NCI-H748 treated with DMSO at 0.1 percent for 48 hours (cell line): ENCODE data around the gene IMPA2.

ENCODE experiments used
- DNase-seq: peaks from one replicate; lab custom pipeline; 2025; lab: John Stamatoyannopoulos, UW

Gene IMPA2

DNA sequence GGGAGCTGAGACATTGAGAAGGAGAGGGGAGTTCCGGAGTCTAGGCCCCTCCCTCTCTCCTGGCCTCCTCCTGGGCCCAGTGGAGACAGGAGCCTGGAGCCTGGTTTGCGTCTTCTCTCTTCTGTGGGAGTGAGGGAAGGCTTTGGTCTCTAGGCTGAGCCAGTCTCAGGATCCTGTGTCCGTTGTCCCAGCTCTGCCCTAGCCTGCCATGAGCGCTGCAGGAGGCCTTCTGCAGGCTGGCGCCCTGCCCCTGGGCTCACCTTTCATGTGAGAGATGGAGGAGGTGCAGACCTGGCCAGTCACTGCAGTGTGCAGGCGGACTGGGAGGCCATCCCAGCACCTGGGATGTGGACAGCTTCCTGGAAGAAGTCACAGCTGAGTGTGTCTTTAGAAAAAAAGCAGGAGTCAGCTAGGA lies 8.7 kb downstream of the IMPA2 start:
- DNase-seq: no peak

DNA sequence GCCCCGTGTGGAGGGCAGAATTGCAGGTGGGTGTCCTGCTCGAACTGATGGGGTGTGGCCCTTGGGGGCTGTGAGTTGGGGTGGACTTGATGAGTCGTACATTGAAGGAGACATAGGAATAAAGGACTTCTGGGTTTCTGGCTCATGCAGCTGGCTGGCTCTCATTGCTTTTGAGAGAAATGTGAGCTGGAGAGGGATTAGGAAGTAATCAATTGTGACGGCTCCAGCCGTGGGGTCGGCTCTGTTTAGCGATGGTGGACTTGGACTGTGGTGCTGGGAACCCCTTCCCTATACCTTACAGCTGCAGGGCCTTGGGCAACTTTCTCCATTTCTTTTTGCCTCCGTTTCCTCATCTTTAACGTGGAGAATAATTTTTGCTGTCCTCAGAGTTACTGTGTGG lies 9.2 kb downstream of the IMPA2 start:
- DNase-seq: no peak

DNA sequence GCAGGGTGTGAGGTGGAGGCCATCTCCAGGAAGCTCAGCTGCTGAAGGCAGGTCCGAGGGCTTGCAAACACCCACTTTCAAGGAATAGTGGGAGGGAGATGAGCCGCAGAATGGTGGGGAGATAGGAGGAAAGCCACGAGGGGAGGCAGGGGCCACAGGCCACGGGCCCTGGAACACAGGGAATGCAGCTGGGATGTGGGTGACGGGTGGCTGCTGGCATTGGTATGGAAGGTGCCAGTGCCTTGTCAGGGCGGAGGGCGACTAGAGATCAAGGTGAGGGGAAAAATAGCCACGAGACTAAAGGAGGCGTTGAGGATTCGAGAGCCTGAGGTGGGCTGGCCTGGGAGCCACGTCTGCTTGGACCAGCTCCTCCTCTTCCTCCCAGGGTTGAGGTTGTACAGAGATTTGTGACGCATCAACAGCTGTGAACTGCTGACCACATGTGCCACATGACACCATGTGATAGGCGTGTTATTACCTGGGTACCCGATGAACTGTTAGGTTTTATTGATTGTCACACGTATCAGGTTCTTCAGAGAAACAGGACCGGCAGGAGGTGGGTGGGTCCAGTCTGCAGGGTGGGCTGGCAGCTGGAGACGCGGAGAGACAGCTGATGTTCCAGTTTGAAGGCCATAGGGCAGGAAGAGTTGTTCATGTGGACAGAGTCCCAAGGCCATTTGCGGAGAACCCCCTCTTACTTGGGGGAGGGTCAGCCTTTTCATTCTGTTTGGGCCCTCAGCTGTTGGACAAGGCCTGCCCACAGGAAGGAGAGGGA lies 9.9 kb downstream of the IMPA2 start:
- no peak for DNase-seq

DNA sequence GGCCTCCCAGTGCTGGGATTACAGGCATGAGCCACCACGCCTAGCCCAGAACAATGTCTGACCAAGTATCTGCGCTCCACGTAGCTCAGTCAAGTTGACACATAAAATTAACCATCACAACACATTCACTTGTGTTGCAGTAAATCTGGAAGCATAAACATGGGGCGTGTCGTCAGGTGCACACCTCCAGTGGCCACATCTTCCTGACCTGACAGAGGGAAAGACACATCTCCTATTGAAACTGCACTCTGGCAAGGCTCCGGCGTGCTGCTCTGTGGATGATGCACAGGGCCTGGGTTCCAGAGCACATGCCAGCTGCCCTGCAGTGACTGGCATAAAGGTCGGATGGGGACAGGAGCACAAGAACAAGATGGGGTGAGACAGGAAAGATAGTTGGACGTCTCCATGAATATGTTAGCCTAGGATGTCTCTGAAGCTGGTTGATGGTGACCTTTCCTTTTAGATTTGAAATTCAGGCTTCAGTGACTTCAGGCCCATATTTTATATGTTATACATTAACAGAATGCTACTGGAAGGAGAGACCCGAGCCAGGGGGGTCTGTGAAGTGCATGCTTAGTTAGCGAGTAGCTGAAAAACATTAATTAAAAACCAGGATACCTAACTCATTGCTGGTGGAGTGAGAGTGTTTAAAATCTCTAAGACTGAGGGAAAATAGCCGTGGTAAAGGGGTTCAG lies 10.9 kb downstream of the IMPA2 start:
- no peak for DNase-seq

DNA sequence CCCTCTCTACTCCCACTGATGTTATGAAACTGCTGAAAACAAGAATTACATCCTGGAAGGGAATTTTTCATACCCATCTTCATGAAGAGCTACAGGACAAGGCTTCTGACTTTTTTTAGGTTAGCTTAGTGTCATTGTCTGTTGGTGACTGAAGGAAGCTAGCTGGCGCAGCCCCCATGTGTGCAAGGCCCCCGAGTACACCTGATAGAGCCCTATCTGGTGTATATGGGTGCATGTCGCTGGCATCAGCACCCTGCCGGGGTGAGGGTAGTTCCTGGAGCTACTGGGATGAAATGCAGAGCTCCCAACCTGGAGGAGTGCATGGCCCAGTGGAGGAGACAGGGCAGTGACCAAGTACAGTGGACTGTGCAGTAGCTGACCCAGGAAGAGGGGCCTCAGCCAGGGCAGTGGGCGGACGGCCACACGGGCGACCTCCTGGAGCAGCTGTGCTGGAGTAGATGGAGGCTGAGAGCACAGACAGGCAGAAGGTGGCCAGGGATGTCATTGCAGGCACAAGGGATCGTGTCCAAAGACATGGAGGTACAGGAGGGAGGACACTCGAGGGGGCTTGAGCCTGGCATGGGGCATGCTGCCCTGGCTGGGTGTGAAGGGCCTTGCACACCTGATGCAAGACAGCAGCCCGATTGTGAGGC lies 12.1 kb downstream of the IMPA2 start:
- DNase-seq: no peak

DNA sequence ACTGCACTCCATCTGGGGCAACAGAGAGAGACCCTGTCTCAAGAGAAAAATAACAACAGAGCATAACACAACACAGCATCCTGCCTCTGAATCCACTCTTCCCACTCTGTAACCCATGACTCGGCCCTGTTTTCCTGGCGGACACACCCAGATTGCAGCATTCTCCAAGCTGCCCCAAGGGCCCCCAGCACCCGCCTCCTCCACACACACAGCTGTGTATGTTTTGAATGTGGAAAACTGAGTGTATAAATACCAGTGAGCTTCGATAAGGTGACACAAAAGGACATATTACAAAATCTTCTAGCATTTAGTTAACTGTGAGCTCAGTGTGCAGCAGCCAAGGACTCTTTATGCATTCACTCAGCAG lies 13.0 kb downstream of the IMPA2 start:
- no peak for DNase-seq

DNA sequence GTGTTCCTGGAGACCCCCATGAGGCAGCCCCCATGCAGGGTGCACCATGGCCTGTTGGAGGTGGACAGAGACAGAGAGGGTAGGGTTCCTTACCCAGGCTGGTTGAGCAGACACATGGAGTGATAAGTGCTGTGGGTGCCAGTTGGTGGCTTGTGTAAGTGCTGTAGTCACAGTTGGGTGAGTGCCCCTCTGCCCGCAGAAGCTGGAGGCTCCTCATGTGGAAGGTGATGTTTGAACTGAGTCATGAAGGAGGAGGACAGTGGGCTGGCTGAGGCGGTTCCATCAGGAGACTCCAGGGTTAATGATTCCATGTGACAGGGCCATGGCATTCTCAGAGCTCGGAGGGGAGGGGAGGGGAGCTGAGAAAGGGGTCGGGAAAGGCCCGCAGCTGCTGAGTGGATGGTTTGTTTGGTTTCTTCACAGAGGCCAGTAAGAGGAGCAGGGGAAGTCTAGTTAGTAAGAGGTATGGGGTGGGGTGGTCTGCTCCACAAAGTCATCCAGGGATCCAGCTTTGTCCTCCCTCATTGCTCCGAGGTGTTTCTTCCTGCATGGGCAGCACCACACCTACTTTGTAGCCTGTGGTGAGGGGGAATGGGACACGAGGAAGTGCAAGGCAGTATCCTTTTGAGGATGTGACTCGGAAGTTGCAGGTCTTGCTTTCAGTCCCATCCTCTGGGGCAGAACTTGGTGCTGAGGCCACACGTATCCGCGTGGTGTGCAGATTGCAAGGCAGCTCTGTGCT lies 13.6 kb downstream of the IMPA2 start:
- DNase-seq: no peak

DNA sequence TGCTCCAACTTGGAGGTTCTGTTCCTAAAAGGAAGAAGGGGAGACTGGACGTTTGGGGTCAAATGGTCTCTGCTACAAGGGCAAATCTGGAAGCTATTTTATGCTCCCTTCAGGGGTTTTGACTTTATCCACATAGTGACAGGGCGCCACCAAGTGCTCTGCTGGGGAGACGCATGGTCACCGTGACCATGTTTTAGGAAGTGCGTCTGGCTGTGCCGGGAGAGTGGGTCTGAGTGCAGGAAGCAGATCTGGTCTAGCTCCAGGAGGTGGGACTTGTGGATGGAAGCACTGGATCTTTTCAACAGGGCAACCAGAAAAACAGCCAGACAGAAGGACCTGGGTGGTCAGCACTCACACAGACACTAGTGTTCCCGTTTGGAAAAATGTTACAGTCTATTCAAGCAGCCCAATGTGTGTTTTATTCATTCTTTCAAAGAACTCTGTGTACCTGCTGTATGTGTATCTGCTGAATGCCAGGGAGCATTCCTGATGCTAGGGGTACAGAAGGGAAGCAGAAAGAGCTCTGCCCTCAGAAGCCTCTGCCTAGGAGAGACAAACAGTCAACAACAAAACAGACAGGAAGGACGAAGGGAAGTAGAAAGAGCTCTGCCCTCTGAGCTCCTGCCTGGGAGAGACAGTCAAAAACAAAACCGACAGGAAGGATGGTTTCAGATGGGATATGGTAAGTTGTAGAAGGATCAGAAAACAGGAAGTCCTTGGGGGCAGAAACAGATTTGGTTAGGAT lies 14.3 kb downstream of the IMPA2 start:
- peak; percentile 18 for DNase-seq

DNA sequence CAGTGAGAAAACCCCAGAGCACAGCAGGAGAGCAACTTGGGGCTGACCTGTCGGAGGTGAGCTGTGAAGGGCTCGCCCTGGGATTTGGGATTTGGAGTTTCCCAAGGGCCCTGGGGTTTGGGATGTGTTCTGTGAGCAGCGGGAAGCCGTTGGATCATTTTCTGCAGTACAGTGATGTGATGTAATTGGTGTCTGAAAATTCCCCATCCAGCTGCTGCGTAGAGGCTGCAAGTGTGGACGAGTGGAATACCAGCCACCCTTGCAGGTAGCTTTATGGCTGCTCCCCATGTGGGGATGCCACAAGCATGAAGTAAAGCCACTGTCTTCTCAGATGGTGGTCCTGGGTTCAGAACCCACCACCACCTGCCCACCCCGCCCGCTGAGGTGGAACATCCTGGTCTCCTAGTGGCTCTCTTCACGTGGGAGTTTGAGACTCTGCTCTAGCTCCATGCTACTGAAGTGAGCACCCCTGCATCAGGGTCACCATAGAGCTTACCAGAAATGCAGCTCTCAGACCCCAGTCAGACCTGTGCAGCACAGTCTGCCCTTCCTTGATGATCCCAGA lies 15.0 kb downstream of the IMPA2 start:
- no peak for DNase-seq

DNA sequence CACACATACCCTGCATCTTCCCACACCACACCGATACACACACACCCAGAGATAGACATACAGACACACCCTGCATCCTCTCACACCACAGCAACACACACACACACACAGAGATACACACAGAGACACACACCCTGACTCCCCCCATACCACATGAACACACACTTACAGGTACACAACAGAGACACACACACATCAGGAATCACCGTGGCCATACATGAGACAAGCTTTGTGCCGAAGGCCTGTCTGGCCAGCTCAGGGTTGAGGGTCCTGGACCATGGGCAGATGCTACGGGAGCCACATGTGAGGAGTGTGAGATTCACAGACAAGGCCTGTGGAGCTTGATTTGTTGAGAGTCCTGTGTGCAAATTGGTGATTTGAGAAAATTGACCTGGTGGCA lies 15.6 kb downstream of the IMPA2 start:
- no peak for DNase-seq

DNA sequence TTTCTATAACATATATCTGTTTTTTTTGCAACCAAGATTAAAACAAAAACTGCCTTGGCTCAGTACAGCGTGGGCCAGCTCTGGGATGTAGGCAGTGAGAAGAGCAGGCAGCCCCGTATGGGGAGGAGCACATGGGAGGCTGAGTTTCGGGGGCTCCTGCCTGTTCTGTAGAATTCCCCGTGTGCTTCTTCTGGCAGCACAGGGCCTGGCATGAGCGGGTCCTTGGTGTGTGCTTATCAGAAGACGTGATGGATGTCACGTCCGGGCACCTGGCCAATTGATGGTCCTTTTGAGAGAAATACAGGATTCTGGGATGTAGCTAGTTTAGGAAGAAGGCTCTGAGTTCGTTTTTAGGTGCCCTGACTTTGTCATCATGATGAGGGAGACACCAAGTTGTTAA lies 16.2 kb downstream of the IMPA2 start:
- DNase-seq: no peak

DNA sequence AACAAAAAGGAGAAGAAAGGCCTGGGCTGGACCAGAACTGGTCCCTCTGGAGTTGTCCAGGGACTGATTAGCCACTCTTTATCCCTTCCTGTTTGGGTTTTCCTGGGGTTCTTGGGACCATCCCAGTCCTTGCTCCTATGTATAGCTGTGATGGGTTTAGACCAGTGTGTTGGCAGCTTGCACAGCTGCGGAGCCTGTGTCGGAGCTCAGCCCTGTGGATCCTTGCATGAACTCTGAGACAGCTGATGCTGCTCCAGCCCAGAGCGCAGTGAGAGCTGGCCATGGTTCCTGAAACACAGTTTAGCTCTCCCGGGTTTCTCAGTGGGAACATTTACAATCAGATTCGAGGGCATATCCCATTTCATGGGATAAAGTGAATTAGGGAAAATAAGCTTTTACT lies 16.9 kb downstream of the IMPA2 start:
- DNase-seq: no peak

DNA sequence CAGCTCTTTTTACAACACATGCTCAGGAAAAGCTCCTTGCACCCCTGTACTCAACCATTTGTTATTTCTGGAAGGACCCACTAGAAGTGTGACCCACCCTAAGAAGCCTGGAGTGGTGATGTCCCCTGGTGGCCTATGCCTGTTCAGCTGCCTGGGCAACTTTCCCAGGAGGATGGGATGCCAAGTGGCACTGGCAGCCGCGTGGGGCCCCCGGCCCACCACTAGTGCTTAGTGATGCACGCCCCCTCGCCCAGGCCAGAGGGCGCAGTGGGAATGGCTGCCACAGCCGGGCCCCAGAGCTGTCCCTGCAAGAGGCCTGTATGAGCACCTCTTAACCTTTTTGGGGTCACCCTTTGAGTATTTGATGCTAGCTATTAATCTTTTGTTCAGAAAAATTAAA lies 18.1 kb downstream of the IMPA2 start:
- DNase-seq: no peak

DNA sequence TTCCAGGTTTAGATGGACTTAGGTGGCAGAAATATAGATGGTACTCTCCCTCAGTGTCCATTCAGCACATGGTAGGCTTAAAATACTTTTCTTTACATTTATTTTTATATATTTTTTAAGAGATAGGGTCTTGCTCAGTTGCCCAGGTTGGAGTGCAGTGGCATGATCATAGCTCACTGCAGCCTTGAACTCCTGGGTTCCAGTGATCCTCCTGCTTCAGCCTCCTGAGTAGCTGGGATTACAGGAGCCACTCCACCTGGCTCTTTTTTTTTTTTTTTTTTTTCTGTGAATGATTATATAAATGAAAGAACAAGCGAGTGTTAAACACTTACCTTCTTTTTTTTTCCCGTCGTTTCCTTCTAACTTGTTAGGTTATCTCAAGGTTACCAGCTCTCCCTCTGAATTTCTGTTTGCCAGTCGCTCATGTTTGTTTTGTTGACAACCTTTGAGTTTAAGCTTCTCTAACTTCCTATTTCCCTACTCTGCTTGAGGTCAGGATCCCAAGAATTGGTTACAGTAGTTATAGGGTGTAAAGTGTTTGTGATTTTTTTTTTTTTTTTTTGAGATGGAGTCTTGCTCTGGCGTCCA lies 18.9 kb downstream of the IMPA2 start:
- no peak for DNase-seq

DNA sequence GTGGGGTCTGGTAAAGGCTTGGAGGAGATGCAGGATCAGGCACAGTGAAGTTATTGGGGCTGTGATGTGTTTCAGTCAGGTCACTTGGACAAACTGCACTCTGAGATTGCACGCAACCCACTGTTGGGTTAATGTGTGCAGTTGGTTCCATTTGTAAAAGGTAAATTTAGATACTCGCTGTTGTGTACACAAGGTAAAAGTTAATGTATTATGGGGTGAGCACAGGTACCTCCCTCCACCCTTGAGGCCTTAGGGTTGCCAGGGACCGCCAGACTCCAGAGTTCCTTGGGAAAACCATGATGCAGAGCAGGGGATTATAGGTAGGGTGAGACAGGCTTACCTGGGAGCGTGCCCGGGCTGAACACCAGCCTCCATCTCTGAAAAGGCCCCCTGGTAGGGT lies 20.1 kb downstream of the IMPA2 start:
- DNase-seq: no peak

DNA sequence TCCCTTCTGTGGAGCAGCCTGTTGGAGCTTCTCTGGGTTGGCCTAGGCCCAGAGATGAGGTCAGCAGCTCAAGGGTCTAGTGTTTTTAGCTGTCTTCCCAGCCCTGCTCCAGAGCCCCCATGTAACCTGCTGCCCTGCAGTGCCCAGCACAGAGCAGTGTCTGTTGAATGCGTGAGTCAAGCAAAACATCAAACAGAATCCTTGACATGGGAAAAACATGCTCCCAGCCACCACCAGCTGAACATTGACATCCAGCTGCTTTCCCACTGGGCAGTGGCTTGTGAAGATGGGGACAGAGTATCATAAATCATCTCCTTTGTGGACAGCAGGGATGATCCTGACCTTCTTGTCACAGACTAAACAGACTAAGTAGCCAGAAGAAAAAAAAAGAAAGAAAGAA lies 22.6 kb downstream of the IMPA2 start:
- DNase-seq: no peak

DNA sequence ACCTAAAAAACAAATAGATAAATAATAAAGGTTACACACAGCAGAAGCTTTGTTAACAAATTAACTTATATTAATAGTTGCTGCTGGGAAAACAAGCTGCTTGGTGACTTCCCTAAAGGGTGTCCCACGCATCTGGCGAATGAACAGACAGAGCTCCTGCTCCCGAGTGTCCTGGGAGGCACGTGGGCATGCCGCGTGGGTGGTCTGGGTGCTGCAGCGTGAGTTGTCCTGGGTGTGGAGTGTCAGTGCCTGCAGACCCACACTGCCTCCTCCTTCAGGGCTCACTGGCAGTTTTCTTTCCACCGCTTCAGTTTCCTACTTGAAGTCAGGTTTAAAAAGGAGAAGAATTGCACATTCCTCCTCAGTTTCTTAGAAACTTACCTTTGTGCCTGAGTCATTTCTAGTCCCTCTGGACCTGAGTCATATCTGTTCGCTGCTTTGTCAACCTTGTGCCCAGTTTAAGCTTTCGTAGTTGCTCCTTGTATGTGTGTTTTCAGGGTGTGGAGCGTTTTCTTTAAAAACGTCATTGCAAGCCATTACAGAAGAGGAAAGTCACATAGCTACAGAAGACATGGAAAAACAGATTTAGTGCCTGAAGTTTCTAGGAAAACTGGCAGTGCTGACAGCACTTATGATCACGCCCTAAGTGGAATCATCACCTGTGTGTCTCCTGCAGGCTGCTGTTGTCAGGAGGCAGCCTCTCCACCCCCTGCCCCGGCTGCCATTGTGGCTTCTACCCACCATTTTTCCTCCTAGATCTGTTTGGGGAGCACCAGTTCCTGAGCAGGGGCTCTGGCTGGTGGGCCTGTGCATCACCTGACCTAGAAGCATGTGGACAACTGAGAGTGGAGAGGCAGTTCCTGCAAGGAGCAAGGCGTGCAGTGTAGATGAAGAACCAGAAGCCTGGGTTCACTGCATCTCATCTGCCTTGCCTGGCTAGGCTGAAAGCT lies 24.5 kb downstream of the IMPA2 start:
- no peak for DNase-seq

DNA sequence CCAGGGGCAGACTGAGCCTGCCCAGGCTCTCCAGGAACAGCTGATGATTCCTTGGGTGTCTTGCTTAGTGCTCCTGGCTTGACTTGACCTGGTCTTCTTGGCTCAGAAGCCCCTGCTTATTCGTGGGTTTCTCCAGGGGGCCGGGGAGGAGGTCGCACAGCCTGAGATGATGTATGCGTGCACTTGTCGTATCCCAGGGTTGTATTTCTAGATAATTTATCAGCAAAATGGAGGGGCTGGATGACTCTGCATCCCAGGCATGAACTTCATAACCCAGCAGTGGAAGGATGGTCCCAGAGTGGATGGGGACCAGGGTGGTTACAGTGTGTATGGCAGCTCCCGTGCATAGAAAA lies 25.2 kb downstream of the IMPA2 start:
- DNase-seq: no peak

DNA sequence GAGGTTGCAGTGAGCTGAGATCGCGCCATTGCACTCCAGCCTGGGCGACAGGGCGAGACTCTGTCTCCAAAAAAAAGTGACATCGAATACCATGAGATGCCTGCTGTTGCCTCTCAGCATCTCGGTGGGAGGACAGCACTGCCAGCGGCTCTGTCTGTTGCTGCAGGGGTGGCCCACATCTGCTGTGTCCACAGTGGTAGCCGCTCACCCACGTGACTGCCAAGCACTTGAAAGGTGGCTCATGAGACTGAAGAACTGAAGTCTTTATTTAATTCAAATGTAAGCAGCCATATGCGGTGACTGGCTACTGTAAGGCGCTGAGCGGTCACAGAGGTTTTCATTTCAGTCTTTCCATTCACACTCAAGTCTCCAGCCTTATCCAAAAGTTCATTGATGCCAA lies 25.8 kb downstream of the IMPA2 start:
- no peak for DNase-seq

DNA sequence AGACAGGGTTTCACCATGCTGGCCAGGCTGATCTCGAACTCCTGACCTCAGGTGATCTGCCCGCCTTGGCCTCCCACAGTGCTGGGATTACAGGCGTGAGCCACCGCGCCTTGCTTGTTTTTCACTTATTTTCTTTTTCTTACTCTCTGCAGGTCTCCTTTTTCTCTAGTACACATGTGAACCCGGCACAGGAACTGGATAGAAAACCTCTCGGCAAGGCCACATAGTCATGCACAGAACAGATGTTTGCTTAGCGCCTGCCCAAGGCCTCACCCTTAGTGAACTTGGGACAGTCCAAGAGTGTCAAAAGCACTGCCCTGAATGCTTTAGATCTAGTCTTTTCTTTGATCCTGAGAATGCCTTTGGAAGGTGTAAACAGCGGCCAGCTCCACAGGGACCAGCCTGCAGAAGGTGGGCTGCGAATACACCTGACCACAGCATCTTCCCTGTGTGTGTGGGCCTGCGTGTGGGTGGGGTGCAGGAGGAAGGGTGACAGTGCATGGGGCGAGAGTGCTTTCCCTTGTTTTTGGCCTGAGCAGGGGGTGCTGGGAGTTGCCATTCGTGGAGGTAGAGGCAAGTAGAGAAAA lies 27.0 kb downstream of the IMPA2 start:
- DNase-seq: no peak
